SIG-M5 treated with dmso at 0.1 percent for 504 hours (cell line): ENCODE measurements around the gene ROCK2.

Experiments
- DNase-seq: peaks from one replicate; lab custom pipeline; 2025; ENCODE audit not compliant: unreplicated experiment; lab: John Stamatoyannopoulos, UW

Gene ROCK2

GRCh38 chr2:11344342-11344955 lies at the start of gene ROCK2:
Gene ROCK2, minus strand, starts transcription at chr2:11344636. Its CDS starts 500 bp downstream, at chr2:11344136.
- peak; percentile 87 for DNase-seq

GRCh38 chr2:11393711-11394236 lies 49.3 kb upstream of the ROCK2 start:
- no peak for DNase-seq

- no peak for DNase-seq
Measured at GRCh38 chr2:11391942-11392266, 47.5 kb upstream of the ROCK2 start.

- DNase-seq = no peak
Measured at GRCh38 chr2:11390399-11390658, 45.9 kb upstream of the ROCK2 start.

- DNase-seq = peak; percentile 56
Measured at GRCh38 chr2:11389551-11390398, 45.3 kb upstream of the ROCK2 start.

GRCh38 chr2:11389052-11389420 lies 44.6 kb upstream of the ROCK2 start:
- DNase-seq = no peak

- no peak for DNase-seq
Measured at GRCh38 chr2:11388262-11389051, 44.0 kb upstream of the ROCK2 start.

GRCh38 chr2:11387843-11388242 lies 43.4 kb upstream of the ROCK2 start:
- no peak for DNase-seq

- DNase-seq = no peak
Measured at GRCh38 chr2:11387100-11387390, 42.6 kb upstream of the ROCK2 start.

- DNase-seq = no peak
Measured at GRCh38 chr2:11385847-11386246, 41.4 kb upstream of the ROCK2 start.

GRCh38 chr2:11385216-11385615 lies 40.8 kb upstream of the ROCK2 start:
- no peak for DNase-seq

GRCh38 chr2:11379558-11379957 lies 35.1 kb upstream of the ROCK2 start:
- no peak for DNase-seq

- no peak for DNase-seq
Measured at GRCh38 chr2:11377928-11378545, 33.6 kb upstream of the ROCK2 start.

GRCh38 chr2:11376071-11376470 lies 31.6 kb upstream of the ROCK2 start:
- no peak for DNase-seq

- no peak for DNase-seq
Measured at GRCh38 chr2:11375689-11376027, 31.2 kb upstream of the ROCK2 start.

GRCh38 chr2:11375025-11375688 lies 30.7 kb upstream of the ROCK2 start:
- DNase-seq = no peak

GRCh38 chr2:11373096-11373495 lies 28.7 kb upstream of the ROCK2 start:
- no peak for DNase-seq

- DNase-seq = no peak
Measured at GRCh38 chr2:11371092-11371937, 26.9 kb upstream of the ROCK2 start.

- DNase-seq = peak; percentile 51
Measured at GRCh38 chr2:11370377-11371091, 26.1 kb upstream of the ROCK2 start.

- no peak for DNase-seq
Measured at GRCh38 chr2:11368059-11368572, 23.7 kb upstream of the ROCK2 start.
